SK-N-SH (cell line): ENCODE results near the gene CDKN1A. TPM values are rescaled to one million over a fixed set of nuclear protein-coding genes. Genes with fewer than 3 reads are reported as not detected.

ENCODE experiments used
- CTCF ChIA-PET: fragments of 300-600, 350-600 bp; formaldehyde crosslinking; extraction: SDS; loops from one replicate; lab custom pipeline; 2021; lab: Yijun Ruan, JAX
- POLR2A ChIA-PET: fragments of 350-600 bp; sonication (Branson Sonifier 250); formaldehyde crosslinking; extraction: SDS; loops from one replicate; lab custom pipeline; 2020; ENCODE audit warnings: antibody characterized with exemption, inconsistent platforms; lab: Yijun Ruan, JAX
- DNase-seq: peaks from one replicate; pipeline ENCODE4 v3.0.0; 2012
- H2AFZ ChIP-seq: fragments of 200-600 bp; sonication (generic); 2 replicates; pipeline ENCODE4 v1.8.1; 2016; ENCODE audit warnings: antibody characterized with exemption, mild to moderate bottlenecking, low read depth
- H3F3A ChIP-seq: fragments of 200-600 bp; sonication (generic); replicated peaks from 2 replicates; pipeline ENCODE3; 2016; ENCODE audit warnings: antibody characterized with exemption, mild to moderate bottlenecking; ENCODE audit not compliant: insufficient read depth
- H3K27ac ChIP-seq, 2 experiments: fragments of 200-500 bp in 1 of 2; fragments of 200-600 bp in 1 of 2; sonication (Bioruptor generic) in 1 of 2; sonication (generic), shearing (Covaris generic) in 1 of 2; 2 replicates each; pipeline versions ENCODE4 v1.5.1 to v1.6.1; 2014 to 2016; ENCODE audit warnings: low read depth in 2 of 2, inconsistent platforms in 1 of 2, low read length in 1 of 2, mild to moderate bottlenecking in 1 of 2, mixed read lengths in 1 of 2
- H3K27me3 ChIP-seq: fragments of 200-600 bp; sonication (generic), shearing (Covaris generic); 2 replicates; pipeline ENCODE4 v1.6.1; 2016; ENCODE audit warnings: mixed run types; ENCODE audit not compliant: insufficient read depth
- H3K36me3 ChIP-seq, 2 experiments: fragments of 200-500 bp in 1 of 2; fragments of 200-600 bp in 1 of 2; sonication (Bioruptor generic) in 1 of 2; sonication (generic) in 1 of 2; replicated peaks in 1 of 2; 2 replicates each; pipeline versions ENCODE3 to v1.5.1; 2014 to 2016; ENCODE audit warnings: low read length in 1 of 2, mild to moderate bottlenecking in 1 of 2; ENCODE audit not compliant: insufficient read depth in 2 of 2, control insufficient read depth in 1 of 2
- H3K4me1 ChIP-seq, 2 experiments: fragments of 200-500 bp in 1 of 2; fragments of 200-600 bp in 1 of 2; sonication (Bioruptor generic) in 1 of 2; sonication (generic), shearing (Covaris generic) in 1 of 2; 2 replicates each; pipeline versions ENCODE4 v1.5.1 to v1.6.1; 2014 to 2016; ENCODE audit warnings: low read depth in 1 of 2, low read length in 1 of 2, mixed run types in 1 of 2; ENCODE audit not compliant: insufficient read depth in 2 of 2, control insufficient read depth in 1 of 2
- H3K4me2 ChIP-seq: fragments of 200-600 bp; sonication (generic), shearing (Covaris generic); 2 replicates; pipeline ENCODE4 v1.6.1; 2017; ENCODE audit warnings: mixed run types
- H3K4me3 ChIP-seq, 2 experiments: fragments of 200-500 bp in 1 of 2; fragments of 200-600 bp in 1 of 2; sonication (Bioruptor generic) in 1 of 2; sonication (generic), shearing (Covaris generic) in 1 of 2; 2 replicates each; pipeline versions ENCODE4 v1.5.1 to v1.8.1; 2014 to 2016; ENCODE audit warnings: low read depth in 2 of 2, inconsistent platforms in 1 of 2, low read length in 1 of 2, mild to moderate bottlenecking in 1 of 2, mixed read lengths in 1 of 2, moderate library complexity in 1 of 2
- H3K79me2 ChIP-seq: fragments of 200-600 bp; sonication (generic); 2 replicates; pipeline ENCODE4 v1.8.1; 2017; ENCODE audit warnings: mild to moderate bottlenecking; ENCODE audit not compliant: insufficient read depth
- H3K9ac ChIP-seq: fragments of 200-600 bp; sonication (generic); 2 replicates; pipeline ENCODE4 v1.6.1; 2017; ENCODE audit warnings: mixed run types
- H3K9me2 ChIP-seq: fragments of 200-600 bp; sonication (generic); 2 replicates; pipeline ENCODE4 v1.6.1; 2017; ENCODE audit warnings: mixed run types
- H3K9me3 ChIP-seq: fragments of 200-600 bp; sonication (generic); 2 replicates; pipeline ENCODE4 v1.6.1; 2017; ENCODE audit warnings: mixed run types, mild to moderate bottlenecking, moderate library complexity
- H4K20me1 ChIP-seq: fragments of 200-600 bp; sonication (generic); 2 replicates; pipeline ENCODE4 v1.6.1; 2017; ENCODE audit warnings: mild to moderate bottlenecking, mixed run types; ENCODE audit not compliant: insufficient read depth
- CHD2 ChIP-seq: fragments of 150-350 bp; IDR thresholded peaks from 2 replicates; pipeline ENCODE4 v1.6.1; 2018; ENCODE audit warnings: low read length; ENCODE audit not compliant: partially characterized antibody
- ELF1 ChIP-seq: IDR thresholded peaks from 2 replicates; pipeline ENCODE4 v1.4.0; 2012
- EZH2phosphoT487 ChIP-seq: fragments of 200-600 bp; sonication (generic); IDR thresholded peaks from 2 replicates; pipeline ENCODE4 v1.6.1; 2017; ENCODE audit warnings: low read depth, mixed run types, mild to moderate bottlenecking, antibody characterized with exemption, moderate library complexity, borderline replicate concordance
- FOSL2 ChIP-seq: IDR thresholded peaks from 2 replicates; pipeline ENCODE4 v1.4.0; 2012; ENCODE audit warnings: low read depth, mild to moderate bottlenecking, moderate library complexity, borderline replicate concordance
- FOXJ3 ChIP-seq: sonication (generic); formaldehyde crosslinking; IDR thresholded peaks from 2 replicates; pipeline ENCODE4 v1.5.1; 2020; ENCODE audit warnings: mild to moderate bottlenecking, missing genetic modification reagents
- FOXM1 ChIP-seq: IDR thresholded peaks from 2 replicates; pipeline ENCODE4 v1.4.0; 2012; ENCODE audit warnings: low read depth, mild to moderate bottlenecking
- GABPA ChIP-seq: IDR thresholded peaks from 2 replicates; pipeline ENCODE4 v1.4.0; 2012; ENCODE audit warnings: low read depth, mild to moderate bottlenecking
- GATA2 ChIP-seq: sonication (generic); formaldehyde crosslinking; IDR thresholded peaks from 2 replicates; pipeline ENCODE4 v1.5.0; 2020; ENCODE audit warnings: mild to moderate bottlenecking, missing genetic modification reagents
- MAX ChIP-seq: IDR thresholded peaks from 2 replicates; pipeline ENCODE4 v1.4.0; 2012; ENCODE audit warnings: low read depth
- MEF2A ChIP-seq: IDR thresholded peaks from 2 replicates; pipeline ENCODE4 v1.4.0; 2012; ENCODE audit warnings: low read depth, borderline replicate concordance
- MXI1 ChIP-seq: IDR thresholded peaks from 2 replicates; pipeline ENCODE4 v1.6.1; 2012; ENCODE audit warnings: mild to moderate bottlenecking, low read depth, low read length, improper control_type of control experiment
- NRF1 ChIP-seq: IDR thresholded peaks from 2 replicates; pipeline ENCODE4 v1.6.1; 2012; ENCODE audit warnings: low read depth, mild to moderate bottlenecking, low read length
- POLR2AphosphoS5 ChIP-seq: IDR thresholded peaks from 2 replicates; pipeline ENCODE4 v1.6.1; 2012; ENCODE audit warnings: low read depth, low read length
- RAD21 ChIP-seq: IDR thresholded peaks from 2 replicates; pipeline ENCODE4 v1.6.1; 2012; ENCODE audit warnings: mild to moderate bottlenecking, low read length
- RCOR1 ChIP-seq: fragments of 150-350 bp; IDR thresholded peaks from 2 replicates; pipeline ENCODE4 v1.6.1; 2017; ENCODE audit warnings: antibody characterized with exemption, low read length
- RFX5 ChIP-seq: IDR thresholded peaks from 2 replicates; pipeline ENCODE4 v1.6.1; 2012; ENCODE audit warnings: mild to moderate bottlenecking, improper control_type of control experiment, low read length
- RXRA ChIP-seq: IDR thresholded peaks from 2 replicates; pipeline ENCODE4 v1.4.0; 2012; ENCODE audit warnings: low read depth, mild to moderate bottlenecking, borderline replicate concordance
- SIN3A ChIP-seq: IDR thresholded peaks from 2 replicates; pipeline ENCODE4 v1.6.1; 2012; ENCODE audit warnings: low read depth, mild to moderate bottlenecking, low read length, moderate library complexity, borderline replicate concordance
- SMC3 ChIP-seq: IDR thresholded peaks from 2 replicates; pipeline ENCODE4 v1.6.1; 2012; ENCODE audit warnings: low read depth, low read length, improper control_type of control experiment
- TAF1 ChIP-seq: IDR thresholded peaks from 2 replicates; pipeline ENCODE4 v1.6.1; 2012; ENCODE audit warnings: low read depth, mild to moderate bottlenecking, low read length, moderate library complexity, borderline replicate concordance
- TCF12 ChIP-seq: IDR thresholded peaks from 2 replicates; pipeline ENCODE4 v1.4.0; 2012
- TEAD4 ChIP-seq: IDR thresholded peaks from 2 replicates; pipeline ENCODE4 v1.4.0; 2012; ENCODE audit warnings: mild to moderate bottlenecking, borderline replicate concordance; ENCODE audit not compliant: insufficient read depth
- USF2 ChIP-seq: fragments of 150-350 bp; IDR thresholded peaks from 2 replicates; pipeline ENCODE4 v1.6.1; 2017; ENCODE audit warnings: antibody characterized with exemption, low read length, low read depth, borderline replicate concordance
- WGBS: methylation state at CpG from one replicate; pipeline ENCODE4 v1.1.6; 2017; ENCODE audit warnings: low lambda C conversion rate; 5-methylcytosine and 5-hydroxymethylcytosine counted together
- polyA plus RNA-seq, 3 experiments: library from polyadenylated mRNA; depleted of rRNA; stranded (reverse); fragments of >200 nt; gene quantifications; 2 replicates each; pipeline ENCODE4 v1.2.3, GENCODE V29; 2012
- TF ChIP-seq, protein P1 (sequence below): IDR thresholded peaks from 2 replicates; pipeline ENCODE4; 2012
- TF ChIP-seq, protein P2 (sequence below): IDR thresholded peaks from 2 replicates; pipeline ENCODE4 v1.4.0; 2012; ENCODE audit warnings: low read depth, borderline replicate concordance
- TF ChIP-seq, protein P3 (sequence below): IDR thresholded peaks from 2 replicates; pipeline ENCODE4 v1.4.0; 2012; ENCODE audit warnings: low read depth, borderline replicate concordance
- TF ChIP-seq, protein P4 (sequence below): fragments of 200-600 bp; sonication (generic); IDR thresholded peaks from 2 replicates; pipeline ENCODE4 v1.6.1; 2017; ENCODE audit warnings: antibody characterized with exemption, mild to moderate bottlenecking, moderate library complexity

CDKN1A gene
- polyA plus RNA-seq, 1 of the 3 experiments (the other 2 are of a cell fraction): 747 TPM

DNA sequence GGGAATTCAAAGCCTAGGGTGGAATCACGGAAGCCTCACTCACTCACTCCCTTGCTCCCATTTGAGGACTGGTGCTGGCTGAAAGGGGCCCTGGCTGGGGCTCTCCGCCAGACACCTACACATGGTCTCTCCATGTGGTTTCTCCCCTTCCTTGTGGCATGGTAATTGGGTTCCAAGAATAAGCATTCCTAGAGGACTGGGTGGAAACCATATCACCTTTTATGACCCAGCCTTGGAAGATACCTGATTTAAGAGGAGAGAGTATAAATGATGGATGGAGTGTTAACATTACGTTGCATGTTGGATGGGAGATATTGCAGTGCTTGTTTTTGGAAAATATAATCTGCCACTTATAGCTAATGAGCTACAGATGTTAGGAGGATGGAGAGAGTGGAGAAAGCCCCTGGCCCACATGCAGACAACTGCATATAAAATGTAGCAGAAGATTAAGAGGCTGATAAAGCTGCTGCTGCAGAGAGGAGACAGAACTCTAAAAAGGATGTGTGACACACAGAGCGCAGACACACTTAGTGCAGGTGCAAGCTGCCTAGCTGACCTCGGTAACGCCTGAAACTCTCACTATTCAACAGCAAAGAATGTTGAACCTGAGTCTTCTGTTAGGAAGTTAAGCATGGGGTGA is 23.3 kb upstream of the CDKN1A start:
- no peaks in the 10 kb centered on the region for H3K9me2 ChIP-seq
- peak; percentile 80 for DNase-seq
- peaks cover 2% of the 10 kb centered on the region for H3F3A ChIP-seq
- H3K4me2 ChIP-seq: no peak overlapping the region
- H3K36me3 ChIP-seq: no peaks in the 10 kb centered on the region
- H3K27me3 ChIP-seq: peaks cover under 1% of the 10 kb centered on the region; the same call in 1 of the 2 replicates
- H3K9ac ChIP-seq: no peak overlapping the region
- peak overlapping the region in 1 of 2 experiments; percentile 94; a peak in 2 of 4 replicates for H3K27ac ChIP-seq
- CTCF ChIA-PET: interaction anchor here (0.6 to 1.8 kb wide), 9 partner anchors 14 to 109 kb away, joined by 3 to 6 read pairs (median 3); partner anchors contain the start of gene CDKN1A
- H3K4me1 ChIP-seq: peaks cover 6 to 15% of the 10 kb centered on the region in 2 experiments; a peak in 2 of 4 replicates
- 32% methylated on average over 6 of the region's 6 CpGs for WGBS
- H3K9me3 ChIP-seq: no peaks in the 10 kb centered on the region
- no peak overlapping the region for H2AFZ ChIP-seq
- no peaks in the 10 kb centered on the region for H3K79me2 ChIP-seq
- POLR2A ChIA-PET: interaction anchor here (0.6 to 1.7 kb wide), 5 partner anchors 9 to 212 kb away, joined by 3 to 12 read pairs (median 3); partner anchors contain the start of gene CDKN1A
- H3K4me3 ChIP-seq: no peak overlapping the region
- no peaks in the 10 kb centered on the region for H4K20me1 ChIP-seq
- TF ChIP-seq EZH2phosphoT487 (no peak), TCF12 (peak; percentile 68), FOXJ3 (peak; percentile 69; the same call in 1 of the 2 replicates), MEF2A (no peak), GATA2 (CRISPR knock-in tag) (peak; percentile 97), FOXM1 (no peak), GABPA (no peak), MXI1 (peak; percentile 78), FOSL2 (no peak), ELF1 (no peak), POLR2AphosphoS5 (no peak), SMC3 (no peak), RXRA (no peak), RCOR1 (peak; percentile 88), RFX5 (no peak), TAF1 (no peak), SIN3A (no peak), MAX (no peak), USF2 (no peak), CHD2 (peak; percentile 57), TEAD4 (no peak), RAD21 (peak; percentile 24; the same call in 1 of the 2 replicates), NRF1 (no peak)
- TF ChIP-seq, protein P1, sequence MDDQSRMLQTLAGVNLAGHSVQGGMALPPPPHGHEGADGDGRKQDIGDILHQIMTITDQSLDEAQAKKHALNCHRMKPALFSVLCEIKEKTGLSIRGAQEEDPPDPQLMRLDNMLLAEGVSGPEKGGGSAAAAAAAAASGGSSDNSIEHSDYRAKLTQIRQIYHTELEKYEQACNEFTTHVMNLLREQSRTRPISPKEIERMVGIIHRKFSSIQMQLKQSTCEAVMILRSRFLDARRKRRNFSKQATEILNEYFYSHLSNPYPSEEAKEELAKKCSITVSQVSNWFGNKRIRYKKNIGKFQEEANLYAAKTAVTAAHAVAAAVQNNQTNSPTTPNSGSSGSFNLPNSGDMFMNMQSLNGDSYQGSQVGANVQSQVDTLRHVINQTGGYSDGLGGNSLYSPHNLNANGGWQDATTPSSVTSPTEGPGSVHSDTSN: no peak
- TF ChIP-seq, protein P2, sequence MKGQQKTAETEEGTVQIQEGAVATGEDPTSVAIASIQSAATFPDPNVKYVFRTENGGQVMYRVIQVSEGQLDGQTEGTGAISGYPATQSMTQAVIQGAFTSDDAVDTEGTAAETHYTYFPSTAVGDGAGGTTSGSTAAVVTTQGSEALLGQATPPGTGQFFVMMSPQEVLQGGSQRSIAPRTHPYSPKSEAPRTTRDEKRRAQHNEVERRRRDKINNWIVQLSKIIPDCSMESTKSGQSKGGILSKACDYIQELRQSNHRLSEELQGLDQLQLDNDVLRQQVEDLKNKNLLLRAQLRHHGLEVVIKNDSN: no peak
- TF ChIP-seq, protein P3, sequence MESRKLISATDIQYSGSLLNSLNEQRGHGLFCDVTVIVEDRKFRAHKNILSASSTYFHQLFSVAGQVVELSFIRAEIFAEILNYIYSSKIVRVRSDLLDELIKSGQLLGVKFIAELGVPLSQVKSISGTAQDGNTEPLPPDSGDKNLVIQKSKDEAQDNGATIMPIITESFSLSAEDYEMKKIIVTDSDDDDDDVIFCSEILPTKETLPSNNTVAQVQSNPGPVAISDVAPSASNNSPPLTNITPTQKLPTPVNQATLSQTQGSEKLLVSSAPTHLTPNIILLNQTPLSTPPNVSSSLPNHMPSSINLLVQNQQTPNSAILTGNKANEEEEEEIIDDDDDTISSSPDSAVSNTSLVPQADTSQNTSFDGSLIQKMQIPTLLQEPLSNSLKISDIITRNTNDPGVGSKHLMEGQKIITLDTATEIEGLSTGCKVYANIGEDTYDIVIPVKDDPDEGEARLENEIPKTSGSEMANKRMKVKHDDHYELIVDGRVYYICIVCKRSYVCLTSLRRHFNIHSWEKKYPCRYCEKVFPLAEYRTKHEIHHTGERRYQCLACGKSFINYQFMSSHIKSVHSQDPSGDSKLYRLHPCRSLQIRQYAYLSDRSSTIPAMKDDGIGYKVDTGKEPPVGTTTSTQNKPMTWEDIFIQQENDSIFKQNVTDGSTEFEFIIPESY: no peak
- TF ChIP-seq, protein P4, sequence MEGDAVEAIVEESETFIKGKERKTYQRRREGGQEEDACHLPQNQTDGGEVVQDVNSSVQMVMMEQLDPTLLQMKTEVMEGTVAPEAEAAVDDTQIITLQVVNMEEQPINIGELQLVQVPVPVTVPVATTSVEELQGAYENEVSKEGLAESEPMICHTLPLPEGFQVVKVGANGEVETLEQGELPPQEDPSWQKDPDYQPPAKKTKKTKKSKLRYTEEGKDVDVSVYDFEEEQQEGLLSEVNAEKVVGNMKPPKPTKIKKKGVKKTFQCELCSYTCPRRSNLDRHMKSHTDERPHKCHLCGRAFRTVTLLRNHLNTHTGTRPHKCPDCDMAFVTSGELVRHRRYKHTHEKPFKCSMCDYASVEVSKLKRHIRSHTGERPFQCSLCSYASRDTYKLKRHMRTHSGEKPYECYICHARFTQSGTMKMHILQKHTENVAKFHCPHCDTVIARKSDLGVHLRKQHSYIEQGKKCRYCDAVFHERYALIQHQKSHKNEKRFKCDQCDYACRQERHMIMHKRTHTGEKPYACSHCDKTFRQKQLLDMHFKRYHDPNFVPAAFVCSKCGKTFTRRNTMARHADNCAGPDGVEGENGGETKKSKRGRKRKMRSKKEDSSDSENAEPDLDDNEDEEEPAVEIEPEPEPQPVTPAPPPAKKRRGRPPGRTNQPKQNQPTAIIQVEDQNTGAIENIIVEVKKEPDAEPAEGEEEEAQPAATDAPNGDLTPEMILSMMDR: no peak
